ENCODE results near the gene LATS1.
"Not testable (repeated sequence)": the region's sequence is repeated elsewhere in the genome, so short reads cannot be mapped to it uniquely, and the experiment has no call there.

Gene LATS1

DNA sequence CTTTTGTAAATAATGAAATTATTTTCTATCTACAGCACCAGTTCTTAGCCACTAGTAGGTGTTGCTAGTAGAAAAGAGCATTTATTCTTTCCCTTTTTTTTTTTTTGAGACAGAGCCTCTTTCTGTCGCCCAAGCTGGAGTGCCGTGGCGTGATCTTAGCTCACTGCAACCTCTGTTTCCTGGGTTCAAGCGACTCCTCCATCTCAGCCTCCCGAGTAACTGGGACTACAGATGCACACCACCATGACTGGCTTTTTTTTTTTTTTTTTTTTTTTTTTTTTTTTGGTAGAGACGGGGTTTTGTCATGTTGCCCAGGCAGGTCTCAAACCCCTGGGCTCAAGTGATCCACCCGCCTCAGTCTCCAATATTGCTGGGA, 38.3 kb upstream of the LATS1 start:
- peaks cover 12% of the 10 kb centered on the region for H4K20me1 ChIP-seq (ENCODE audit: insufficient read depth)
- peaks cover 27% of the 10 kb centered on the region for H3K4me1 ChIP-seq (ENCODE audit: low read depth, poor library complexity, severe bottlenecking)
- peaks cover 62% of the 10 kb centered on the region for H3K79me2 ChIP-seq (ENCODE audit: insufficient read depth, low read depth)
- no peak overlapping the region for H3K9ac ChIP-seq
- no peaks in the 10 kb centered on the region for H3K36me3 ChIP-seq (ENCODE audit: insufficient read depth)
- H3K27me3 ChIP-seq (ENCODE audit: insufficient read depth, low read depth) = no peaks in the 10 kb centered on the region
- no peak overlapping the region for H3K27ac ChIP-seq
- no peak overlapping the region for H3K4me3 ChIP-seq (IDR thresholded peaks at IDR 0.05; ENCODE audit: insufficient read depth, low read depth, low read length)
- H3K4me2 ChIP-seq = no peak overlapping the region
- H2AFZ ChIP-seq (ENCODE audit: low read depth) = no peak overlapping the region
- TF ChIP-seq, protein P1, sequence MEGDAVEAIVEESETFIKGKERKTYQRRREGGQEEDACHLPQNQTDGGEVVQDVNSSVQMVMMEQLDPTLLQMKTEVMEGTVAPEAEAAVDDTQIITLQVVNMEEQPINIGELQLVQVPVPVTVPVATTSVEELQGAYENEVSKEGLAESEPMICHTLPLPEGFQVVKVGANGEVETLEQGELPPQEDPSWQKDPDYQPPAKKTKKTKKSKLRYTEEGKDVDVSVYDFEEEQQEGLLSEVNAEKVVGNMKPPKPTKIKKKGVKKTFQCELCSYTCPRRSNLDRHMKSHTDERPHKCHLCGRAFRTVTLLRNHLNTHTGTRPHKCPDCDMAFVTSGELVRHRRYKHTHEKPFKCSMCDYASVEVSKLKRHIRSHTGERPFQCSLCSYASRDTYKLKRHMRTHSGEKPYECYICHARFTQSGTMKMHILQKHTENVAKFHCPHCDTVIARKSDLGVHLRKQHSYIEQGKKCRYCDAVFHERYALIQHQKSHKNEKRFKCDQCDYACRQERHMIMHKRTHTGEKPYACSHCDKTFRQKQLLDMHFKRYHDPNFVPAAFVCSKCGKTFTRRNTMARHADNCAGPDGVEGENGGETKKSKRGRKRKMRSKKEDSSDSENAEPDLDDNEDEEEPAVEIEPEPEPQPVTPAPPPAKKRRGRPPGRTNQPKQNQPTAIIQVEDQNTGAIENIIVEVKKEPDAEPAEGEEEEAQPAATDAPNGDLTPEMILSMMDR (conservative IDR thresholded peaks at IDR 0.05; ENCODE audit: low read depth, low read length) = no peak

DNA sequence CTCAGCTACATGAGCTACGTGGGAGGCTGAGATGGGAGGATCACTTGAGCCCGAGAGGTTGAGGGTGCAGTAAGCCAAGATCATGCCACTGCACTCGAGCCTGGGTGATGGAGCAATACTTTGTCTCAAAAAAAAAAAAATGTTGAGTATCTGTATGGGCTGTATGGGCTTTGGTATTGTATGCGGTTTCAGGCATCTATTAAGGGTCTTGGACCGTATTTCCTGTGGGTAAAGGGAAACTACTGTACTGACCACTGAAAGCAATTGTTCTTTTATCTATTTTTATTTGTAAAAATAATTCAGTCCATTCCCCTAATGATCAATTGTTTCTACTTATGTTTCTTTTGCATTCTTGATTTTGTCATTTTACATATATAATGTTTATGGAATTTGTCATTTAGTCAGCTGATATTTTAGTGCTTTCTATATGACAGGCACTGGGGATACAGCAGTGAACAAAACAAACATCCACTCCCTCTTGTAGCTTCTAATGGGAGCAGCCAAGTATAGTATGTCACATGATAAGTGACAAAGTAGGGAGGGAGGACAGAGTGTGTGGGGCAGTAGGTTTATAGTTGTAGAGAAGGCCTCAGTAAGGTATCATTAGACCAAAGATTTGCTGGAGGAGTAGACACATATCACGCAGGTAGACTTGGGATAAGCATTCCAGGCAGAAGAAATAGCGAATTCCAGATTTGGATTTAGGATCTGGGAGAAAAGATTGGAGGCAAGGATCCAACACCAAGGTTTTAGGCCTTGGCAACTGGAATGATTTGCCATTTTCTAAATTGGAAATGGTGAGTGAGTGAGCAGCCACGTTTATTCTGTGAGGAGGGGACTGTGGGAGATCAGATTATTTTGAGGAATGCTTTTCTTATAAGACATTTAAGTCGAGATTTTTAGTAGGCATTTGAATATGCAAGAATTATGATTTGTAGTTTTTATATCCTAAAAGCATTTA, 37.7 kb upstream of the LATS1 start:
- Histone ChIP-seq H4K20me1 (ENCODE audit: insufficient read depth) (peaks cover 12% of the 10 kb centered on the region), H3K9ac (no peak overlapping the region), H3K27ac (no peak overlapping the region), H3K4me2 (no peak overlapping the region), H3K36me3 (ENCODE audit: insufficient read depth) (no peaks in the 10 kb centered on the region), H3K4me1 (ENCODE audit: low read depth, poor library complexity, severe bottlenecking) (peaks cover 28% of the 10 kb centered on the region), H3K27me3 (ENCODE audit: insufficient read depth, low read depth) (no peaks in the 10 kb centered on the region), H3K79me2 (ENCODE audit: insufficient read depth, low read depth) (peaks cover 65% of the 10 kb centered on the region), H3K4me3 (IDR thresholded peaks at IDR 0.05; ENCODE audit: insufficient read depth, low read depth, low read length) (no peak overlapping the region), H2AFZ (ENCODE audit: low read depth) (no peak overlapping the region)
- TF ChIP-seq, protein P1 (conservative IDR thresholded peaks at IDR 0.05; ENCODE audit: low read depth, low read length) = no peak

DNA sequence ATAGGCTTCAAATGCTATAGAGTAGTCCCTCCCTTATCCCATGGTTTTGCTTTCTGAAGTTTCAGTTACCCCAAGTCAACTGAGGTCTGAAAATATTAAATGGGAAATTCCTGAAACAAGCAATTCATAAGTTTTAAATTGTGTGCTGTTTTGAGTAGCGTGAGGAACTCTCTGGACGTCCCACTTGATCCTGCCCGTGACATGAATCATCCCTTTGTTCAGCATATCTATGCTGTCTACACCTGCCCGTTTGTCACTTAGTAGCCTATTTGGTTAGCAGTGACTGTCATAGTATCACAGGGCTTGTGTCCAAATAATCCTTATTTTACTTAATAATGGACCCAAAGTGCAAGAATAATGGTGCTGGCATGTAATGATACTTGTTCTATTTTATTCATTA, 36.6 kb upstream of the LATS1 start:
- TF ChIP-seq, protein P1 (conservative IDR thresholded peaks at IDR 0.05; ENCODE audit: low read depth, low read length) = no peak
- Histone ChIP-seq H3K9ac (no peak overlapping the region), H3K27me3 (ENCODE audit: insufficient read depth, low read depth) (no peaks in the 10 kb centered on the region), H3K36me3 (ENCODE audit: insufficient read depth) (no peaks in the 10 kb centered on the region), H3K4me2 (no peak overlapping the region), H3K79me2 (ENCODE audit: insufficient read depth, low read depth) (peaks cover 65% of the 10 kb centered on the region), H3K4me1 (ENCODE audit: low read depth, poor library complexity, severe bottlenecking) (peaks cover 28% of the 10 kb centered on the region), H4K20me1 (ENCODE audit: insufficient read depth) (peaks cover 12% of the 10 kb centered on the region), H3K4me3 (IDR thresholded peaks at IDR 0.05; ENCODE audit: insufficient read depth, low read depth, low read length) (no peak overlapping the region), H3K27ac (no peak overlapping the region), H2AFZ (ENCODE audit: low read depth) (no peak overlapping the region)

DNA sequence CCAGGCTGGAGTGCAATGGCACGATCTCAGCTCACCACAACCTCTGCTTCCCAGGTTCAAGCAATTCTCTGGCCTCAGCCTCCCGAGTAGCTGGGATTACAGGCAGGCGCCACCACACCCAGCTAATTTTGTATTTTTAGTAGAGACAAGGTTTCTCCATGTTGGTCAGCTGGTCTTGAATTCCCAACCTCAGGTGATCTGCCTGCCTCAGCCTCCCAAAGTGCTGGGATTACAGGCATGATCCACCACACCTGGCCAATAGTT, 35.4 kb upstream of the LATS1 start:
- peaks cover 12% of the 10 kb centered on the region for H4K20me1 ChIP-seq (ENCODE audit: insufficient read depth)
- H3K4me1 ChIP-seq (ENCODE audit: low read depth, poor library complexity, severe bottlenecking) = peaks cover 28% of the 10 kb centered on the region
- not testable (repeated sequence) for H3K36me3 ChIP-seq (ENCODE audit: insufficient read depth); H3K27me3 ChIP-seq (ENCODE audit: insufficient read depth, low read depth); H3K4me3 ChIP-seq (IDR thresholded peaks at IDR 0.05; ENCODE audit: insufficient read depth, low read depth, low read length); H3K27ac ChIP-seq; H2AFZ ChIP-seq (ENCODE audit: low read depth); H3K9ac ChIP-seq; H3K4me2 ChIP-seq
- peaks cover 57% of the 10 kb centered on the region for H3K79me2 ChIP-seq (ENCODE audit: insufficient read depth, low read depth)
